Activated CD8-positive, alpha-beta T cell treated with anti-CD3 and anti-CD28 coated beads, Interleukin-2, amount 10 ng/mL, durations not matched to agents 7 days and 5 days (primary cell): ENCODE results near the gene FBXO38. TPM values are rescaled to one million over a fixed set of nuclear protein-coding genes. Genes with fewer than 3 reads are reported as not detected.

Experiments
- ATAC-seq: fragments of 150-1000 bp; cut with Tn5 transposase; one replicate; pipeline ENCODE4 v1.10.0; 2021; ENCODE audit warnings: moderate library complexity
- CTCF ChIA-PET: fragments of 350-600 bp; sonication (Branson Sonifier 250); formaldehyde crosslinking; loops from one replicate; lab custom pipeline; 2021; ENCODE audit warnings: antibody characterized with exemption; lab: Charles Lee
- POLR2A ChIA-PET: fragments of 350-600 bp; sonication (Branson Sonifier 250); formaldehyde crosslinking; loops from one replicate; lab custom pipeline; 2021; ENCODE audit warnings: antibody characterized with exemption; lab: Charles Lee
- DNase-seq: peaks from one replicate; pipeline ENCODE4 v3.0.0-alpha.2; 2020
- H3K27ac Mint-ChIP-seq: one replicate; pipeline ENCODE4 v1.8.0; 2021; ENCODE audit warnings: mild to moderate bottlenecking, mixed read lengths
- H3K27me3 Mint-ChIP-seq: one replicate; pipeline ENCODE4 v1.8.0; 2021; ENCODE audit warnings: low read depth, mixed read lengths
- H3K36me3 Mint-ChIP-seq: one replicate; pipeline ENCODE4 v1.8.0; 2021; ENCODE audit warnings: low read depth, mixed read lengths
- H3K4me1 Mint-ChIP-seq: one replicate; pipeline ENCODE4 v1.8.0; 2021; ENCODE audit warnings: low read depth, mixed read lengths
- H3K4me3 Mint-ChIP-seq: one replicate; pipeline ENCODE4 v1.8.0; 2021; ENCODE audit warnings: mild to moderate bottlenecking, mixed read lengths
- H3K9me3 Mint-ChIP-seq: one replicate; pipeline ENCODE4 v1.8.0; 2022; ENCODE audit warnings: mixed read lengths; ENCODE audit not compliant: insufficient read depth
- total RNA-seq, 2 experiments: library from RNA; stranded (reverse); gene quantifications; one replicate each; pipeline ENCODE4 v1.2.3, GENCODE V29; 2021

FBXO38 gene
- total RNA-seq, 2 experiments from 2014 or later = 37.4 to 47.6 TPM

GRCh38 chr5:148406406-148406805 lies 22.6 kb downstream of the FBXO38 start:
- ChIA-PET POLR2A (no interaction called here), CTCF (interaction anchor here (1.2 kb wide), 1 partner anchor 324 kb away, joined by 3 read pairs; no protein-coding TSS in a partner anchor)
- no peak overlapping the region for H3K27ac Mint-ChIP-seq
- no peaks in the 10 kb centered on the region for H3K4me1 Mint-ChIP-seq
- H3K4me3 Mint-ChIP-seq = no peak overlapping the region
- DNase-seq (no peak), ATAC-seq (no peak)
- peaks cover 69% of the 10 kb centered on the region for H3K36me3 Mint-ChIP-seq
- H3K27me3 Mint-ChIP-seq = no peaks in the 10 kb centered on the region
- H3K9me3 Mint-ChIP-seq = no peaks in the 10 kb centered on the region

GRCh38 chr5:148408092-148408491 lies 24.3 kb downstream of the FBXO38 start:
- no peaks in the 10 kb centered on the region for H3K27me3 Mint-ChIP-seq
- no peaks in the 10 kb centered on the region for H3K9me3 Mint-ChIP-seq
- peaks cover 64% of the 10 kb centered on the region for H3K36me3 Mint-ChIP-seq
- DNase-seq (no peak), ATAC-seq (no peak)
- ChIA-PET POLR2A (no interaction called here), CTCF (interaction anchor here (0.8 to 1.1 kb wide), 2 partner anchors 9 to 18 kb away, joined by 3 to 4 read pairs; no protein-coding TSS in a partner anchor)
- H3K27ac Mint-ChIP-seq = no peak overlapping the region
- H3K4me1 Mint-ChIP-seq = no peaks in the 10 kb centered on the region
- no peak overlapping the region for H3K4me3 Mint-ChIP-seq

- no peak for DNase-seq
- Mint-ChIP-seq H3K27ac (no peak overlapping the region), H3K4me1 (no peaks in the 10 kb centered on the region), H3K36me3 (peaks cover 63% of the 10 kb centered on the region), H3K9me3 (no peaks in the 10 kb centered on the region), H3K4me3 (no peak overlapping the region), H3K27me3 (no peaks in the 10 kb centered on the region)
- POLR2A ChIA-PET = no interaction called here
- CTCF ChIA-PET = interaction anchor here (1.1 kb wide), 1 partner anchor 319 kb away, joined by 4 read pairs; no protein-coding TSS in a partner anchor
- ATAC-seq = no peak
Measured at GRCh38 chr5:148412124-148412523, 28.4 kb downstream of the FBXO38 start.

- H3K4me1 Mint-ChIP-seq = no peaks in the 10 kb centered on the region
- CTCF ChIA-PET = no interaction called here
- ATAC-seq (no peak), DNase-seq (no peak)
- H3K27ac Mint-ChIP-seq = no peak overlapping the region
- POLR2A ChIA-PET = no interaction called here
- no peaks in the 10 kb centered on the region for H3K27me3 Mint-ChIP-seq
- H3K36me3 Mint-ChIP-seq = peaks cover 71% of the 10 kb centered on the region
- H3K4me3 Mint-ChIP-seq = no peak overlapping the region
- no peaks in the 10 kb centered on the region for H3K9me3 Mint-ChIP-seq
Measured at GRCh38 chr5:148414833-148415232, 31.1 kb downstream of the FBXO38 start.

GRCh38 chr5:148416416-148416815 lies 32.7 kb downstream of the FBXO38 start:
- ChIA-PET POLR2A (no interaction called here), CTCF (no interaction called here)
- no peaks in the 10 kb centered on the region for H3K27me3 Mint-ChIP-seq
- ATAC-seq (no peak), DNase-seq (no peak)
- no peaks in the 10 kb centered on the region for H3K4me1 Mint-ChIP-seq
- no peak overlapping the region for H3K4me3 Mint-ChIP-seq
- peaks cover 57% of the 10 kb centered on the region for H3K36me3 Mint-ChIP-seq
- H3K9me3 Mint-ChIP-seq = no peaks in the 10 kb centered on the region
- no peak overlapping the region for H3K27ac Mint-ChIP-seq

- POLR2A ChIA-PET = no interaction called here
Measured at GRCh38 chr5:148416921-148417320, 33.2 kb downstream of the FBXO38 start.

GRCh38 chr5:148418511-148418910 lies 34.8 kb downstream of the FBXO38 start:
- CTCF ChIA-PET = interaction anchor here (1.0 to 1.7 kb wide), 3 partner anchors 9 to 24 kb away, joined by 3 to 4 read pairs (median 4); no protein-coding TSS in a partner anchor
- DNase-seq = no peak
- Mint-ChIP-seq H3K36me3 (peaks cover 62% of the 10 kb centered on the region), H3K9me3 (no peaks in the 10 kb centered on the region), H3K27ac (no peak overlapping the region), H3K4me1 (no peaks in the 10 kb centered on the region), H3K27me3 (no peaks in the 10 kb centered on the region), H3K4me3 (no peak overlapping the region)
- no peak for ATAC-seq
- POLR2A ChIA-PET = no interaction called here

More at GRCh38 chr5:148416921-148417320, 33.2 kb downstream of the FBXO38 start:
- H3K27ac Mint-ChIP-seq = no peak overlapping the region
- no peak for DNase-seq
- no peak overlapping the region for H3K4me3 Mint-ChIP-seq
- ATAC-seq = no peak
- no peaks in the 10 kb centered on the region for H3K4me1 Mint-ChIP-seq
- no peaks in the 10 kb centered on the region for H3K27me3 Mint-ChIP-seq
- CTCF ChIA-PET = no interaction called here
- no peaks in the 10 kb centered on the region for H3K9me3 Mint-ChIP-seq
- H3K36me3 Mint-ChIP-seq = peaks cover 60% of the 10 kb centered on the region

DNA sequence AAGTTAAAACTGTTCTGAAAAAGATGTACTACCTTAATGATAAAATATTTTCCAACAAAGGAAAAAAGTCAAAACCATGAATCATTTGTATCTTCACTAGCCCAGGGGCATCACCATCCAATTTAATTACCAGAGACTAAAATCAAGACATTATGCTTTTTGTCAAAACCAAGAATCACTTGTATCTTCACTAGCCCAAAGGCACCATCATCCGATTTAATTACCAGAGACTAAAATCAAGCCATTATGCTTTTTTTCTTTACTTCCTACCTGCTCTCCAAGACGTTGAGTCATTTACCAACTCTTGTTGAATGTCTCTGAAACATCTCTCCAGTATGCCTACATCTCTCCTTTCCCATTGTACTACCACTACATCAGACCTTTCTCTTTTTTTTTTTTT lies 37.9 kb downstream of the FBXO38 start:
- Mint-ChIP-seq H3K36me3 (peaks cover 64% of the 10 kb centered on the region), H3K4me1 (no peaks in the 10 kb centered on the region), H3K9me3 (no peaks in the 10 kb centered on the region), H3K27ac (no peak overlapping the region), H3K4me3 (no peak overlapping the region), H3K27me3 (no peaks in the 10 kb centered on the region)
- DNase-seq = no peak
- no peak for ATAC-seq
- ChIA-PET CTCF (interaction anchor here (1.5 kb wide), 1 partner anchor 19 kb away, joined by 3 read pairs; no protein-coding TSS in a partner anchor), POLR2A (no interaction called here)

DNA sequence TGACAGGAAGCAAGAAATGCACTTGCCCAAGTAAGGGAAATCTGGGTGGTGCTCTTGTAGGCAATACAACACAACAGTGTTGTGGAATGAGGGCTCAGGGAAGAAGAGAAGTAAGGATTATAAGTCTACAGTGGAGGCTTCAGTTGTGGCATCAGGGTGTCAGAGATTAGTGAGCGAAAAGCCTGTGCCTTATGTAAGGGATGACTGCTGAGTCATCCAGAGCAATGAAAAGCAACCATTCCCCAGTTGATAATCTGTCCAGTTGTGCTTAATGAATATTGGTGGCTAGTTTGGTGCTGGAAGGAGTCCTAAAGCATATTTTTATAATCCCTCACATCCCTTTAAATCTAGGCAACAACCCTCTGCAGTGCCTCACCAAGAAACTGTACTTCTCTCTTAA lies 42.0 kb downstream of the FBXO38 start:
- Mint-ChIP-seq H3K4me3 (no peak overlapping the region), H3K27ac (no peak overlapping the region), H3K9me3 (no peaks in the 10 kb centered on the region), H3K36me3 (peaks cover 62% of the 10 kb centered on the region), H3K4me1 (peaks cover 2% of the 10 kb centered on the region), H3K27me3 (no peaks in the 10 kb centered on the region)
- ChIA-PET CTCF (no interaction called here), POLR2A (no interaction called here)
- ATAC-seq (no peak), DNase-seq (no peak)

GRCh38 chr5:148426514-148426913 lies 42.8 kb downstream of the FBXO38 start:
- peaks cover 69% of the 10 kb centered on the region for H3K36me3 Mint-ChIP-seq
- H3K4me1 Mint-ChIP-seq = peaks cover 2% of the 10 kb centered on the region
- CTCF ChIA-PET = interaction anchor here (1.3 kb wide), 1 partner anchor 305 kb away, joined by 5 read pairs; no protein-coding TSS in a partner anchor
- no peak overlapping the region for H3K27ac Mint-ChIP-seq
- no peak overlapping the region for H3K4me3 Mint-ChIP-seq
- ATAC-seq = no peak
- H3K27me3 Mint-ChIP-seq = no peaks in the 10 kb centered on the region
- POLR2A ChIA-PET = no interaction called here
- DNase-seq = no peak
- H3K9me3 Mint-ChIP-seq = no peaks in the 10 kb centered on the region

DNA sequence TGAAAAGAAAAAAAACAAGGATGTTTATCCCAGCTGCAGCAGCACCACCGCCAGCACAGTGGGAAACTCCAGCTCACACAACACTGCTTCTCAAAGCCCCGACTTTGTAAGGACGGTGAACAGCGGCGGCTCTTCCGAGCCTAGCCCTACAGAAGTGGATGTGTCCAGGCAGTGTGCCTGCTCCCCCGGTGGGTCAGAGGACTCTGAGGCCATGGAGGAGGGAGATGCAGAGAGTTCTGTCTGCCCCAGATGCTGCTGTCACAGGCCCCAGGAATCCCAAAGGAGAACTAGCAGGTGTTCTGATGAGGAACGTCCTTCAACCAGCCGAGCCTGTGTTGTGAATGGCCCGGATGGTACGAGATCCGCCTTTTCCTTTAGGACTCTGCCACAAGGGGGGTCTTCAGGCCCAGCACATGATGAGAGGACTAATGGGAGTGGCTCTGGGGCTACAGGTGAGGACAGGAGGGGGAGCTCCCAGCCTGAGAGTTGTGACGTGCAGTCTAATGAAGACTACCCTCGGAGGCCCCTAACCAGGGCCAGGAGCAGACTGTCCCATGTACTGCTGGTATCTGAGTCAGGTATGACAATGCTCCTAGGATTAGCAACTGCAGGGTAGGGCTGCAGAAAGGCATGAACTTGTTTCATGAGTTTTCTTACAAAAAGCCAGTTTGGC lies 43.7 kb downstream of the FBXO38 start:
- no peak overlapping the region for H3K27ac Mint-ChIP-seq
- ChIA-PET POLR2A (no interaction called here), CTCF (interaction anchor here (0.9 to 1.4 kb wide), 3 partner anchors 8 to 304 kb away, joined by 4 to 6 read pairs (median 5); no protein-coding TSS in a partner anchor)
- H3K4me1 Mint-ChIP-seq = peaks cover 2% of the 10 kb centered on the region
- ATAC-seq (no peak), DNase-seq (no peak)
- no peak overlapping the region for H3K4me3 Mint-ChIP-seq
- H3K9me3 Mint-ChIP-seq = no peaks in the 10 kb centered on the region
- H3K27me3 Mint-ChIP-seq = no peaks in the 10 kb centered on the region
- H3K36me3 Mint-ChIP-seq = peaks cover 64% of the 10 kb centered on the region

DNA sequence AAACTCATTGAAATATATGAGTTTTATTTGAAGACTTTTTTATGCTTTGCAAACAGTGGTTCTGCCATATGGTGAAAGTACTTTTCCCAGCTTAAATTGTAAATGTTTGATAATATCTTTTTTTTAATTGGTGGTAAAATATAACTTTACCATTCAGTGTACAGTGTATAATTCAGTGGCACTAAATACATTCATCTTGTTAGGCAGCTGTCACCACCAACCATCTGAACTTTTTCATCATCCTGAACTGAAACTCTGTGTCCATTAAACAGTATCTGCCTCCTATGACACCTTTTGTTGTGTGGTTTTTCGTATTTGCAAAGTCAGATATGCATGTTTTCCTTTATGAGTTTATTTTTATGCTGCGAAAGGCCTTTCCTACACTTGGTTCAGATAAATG lies 45.1 kb downstream of the FBXO38 start:
- Mint-ChIP-seq H3K36me3 (peaks cover 62% of the 10 kb centered on the region), H3K4me1 (peaks cover 2% of the 10 kb centered on the region), H3K9me3 (no peaks in the 10 kb centered on the region), H3K27ac (no peak overlapping the region), H3K4me3 (no peak overlapping the region), H3K27me3 (no peaks in the 10 kb centered on the region)
- ChIA-PET CTCF (interaction anchor here (1.1 to 3.0 kb wide), 4 partner anchors 9 to 302 kb away, joined by 3 to 10 read pairs (median 4); no protein-coding TSS in a partner anchor), POLR2A (no interaction called here)
- ATAC-seq (no peak), DNase-seq (no peak)
